H1 (cell line): ENCODE results near the gene CCDC197. TPM values are rescaled to one million over a fixed set of nuclear protein-coding genes. Genes with fewer than 3 reads are reported as not detected.

Experiments
- CTCF ChIA-PET: fragments of 300-600 bp; sonication (Branson Sonifier 250); formaldehyde crosslinking; loops from one replicate; lab custom pipeline; 2021; ENCODE audit not compliant: partially characterized antibody; lab: Charles Lee
- POLR2A ChIA-PET: fragments of 300-600 bp; sonication (Branson Sonifier 250); formaldehyde crosslinking; loops from one replicate; lab custom pipeline; 2021; ENCODE audit warnings: inconsistent platforms; ENCODE audit not compliant: partially characterized antibody; lab: Charles Lee
- DNase-seq, 2 experiments: peaks; one replicate each; pipeline versions ENCODE4 v3.0.0 to v3.0.0-alpha.2; 2010 to 2022; ENCODE audit warnings: low spot score in 2 of 2, low read depth in 1 of 2, mixed read lengths in 1 of 2
- FAIRE-seq: peaks from 2 replicates; lab custom pipeline; 2011; peaks lifted over from hg19 to GRCh38; lab: Jason Lieb, UNC
- H2AFZ ChIP-seq: 2 replicates; pipeline ENCODE4 v1.8.1; 2012; ENCODE audit warnings: low read length, inconsistent platforms
- H2AK5ac ChIP-seq: 2 replicates; pipeline ENCODE4 v1.6.1; 2013; ENCODE audit warnings: low read depth, low read length
- H2BK120ac ChIP-seq: replicated peaks from 2 replicates; pipeline ENCODE3; 2013; ENCODE audit warnings: low read depth, low read length, inconsistent platforms
- H2BK12ac ChIP-seq: 2 replicates; pipeline ENCODE4 v1.6.1; 2013; ENCODE audit warnings: low read depth, low read length
- H2BK15ac ChIP-seq: 2 replicates; pipeline ENCODE4 v1.6.1; 2013; ENCODE audit warnings: low read length
- H2BK20ac ChIP-seq: 2 replicates; pipeline ENCODE4 v1.6.1; 2013; ENCODE audit warnings: low read length
- H2BK5ac ChIP-seq: 2 replicates; pipeline ENCODE4 v1.6.1; 2013; ENCODE audit warnings: low read depth, low read length
- H3K14ac ChIP-seq: 2 replicates; pipeline ENCODE4 v1.6.1; 2013; ENCODE audit warnings: inconsistent platforms; ENCODE audit not compliant: insufficient read length
- H3K18ac ChIP-seq: 2 replicates; pipeline ENCODE4 v1.6.1; 2013; ENCODE audit warnings: low read length; ENCODE audit errors: extremely low read depth
- H3K23ac ChIP-seq: 2 replicates; pipeline ENCODE4 v1.6.1; 2013; ENCODE audit warnings: inconsistent platforms; ENCODE audit not compliant: insufficient read length
- H3K23me2 ChIP-seq: 2 replicates; pipeline ENCODE4 v1.6.1; 2013; ENCODE audit warnings: low read depth, low read length
- H3K27ac ChIP-seq: 2 replicates; pipeline ENCODE4 v1.6.1; 2011; ENCODE audit warnings: low read depth, low read length, inconsistent platforms
- H3K27me3 ChIP-seq, 4 experiments: replicated peaks in 1 of 4; 1 replicate in 1 of 4; 2 replicates in 3 of 4; pipeline versions ENCODE4 v1.6.1 to v1.8.1; 2011 to 2013; ENCODE audit warnings: low read length in 3 of 4, mild to moderate bottlenecking in 3 of 4, inconsistent platforms in 2 of 4, mixed read lengths in 2 of 4, moderate library complexity in 1 of 4; ENCODE audit not compliant: control insufficient read depth in 3 of 4, insufficient read depth in 3 of 4; ENCODE audit errors: extremely low read depth in 1 of 4
- H3K36me3 ChIP-seq, 4 experiments: 2 replicates each; pipeline versions ENCODE4 v1.6.1 to v1.8.1; 2011 to 2013; ENCODE audit warnings: mild to moderate bottlenecking in 4 of 4, low read length in 3 of 4, moderate library complexity in 2 of 4, control low read depth in 1 of 4, inconsistent platforms in 1 of 4; ENCODE audit not compliant: insufficient read depth in 4 of 4, control insufficient read depth in 2 of 4
- H3K4ac ChIP-seq: replicated peaks from 2 replicates; pipeline ENCODE3; 2013; ENCODE audit warnings: low read length, low read depth, mixed read lengths, inconsistent platforms; ENCODE audit not compliant: insufficient read length
- H3K4me1 ChIP-seq, 4 experiments: replicated peaks in 1 of 4; 1 replicate in 1 of 4; 2 replicates in 3 of 4; pipeline versions ENCODE4 v1.6.1 to v1.8.1; 2011 to 2013; ENCODE audit warnings: low read length in 3 of 4, inconsistent platforms in 2 of 4, mixed read lengths in 1 of 4; ENCODE audit not compliant: insufficient read depth in 4 of 4, control insufficient read depth in 3 of 4
- H3K4me2 ChIP-seq, 2 experiments: 2 replicates each; pipeline versions ENCODE4 v1.6.1 to v1.8.1; 2011 to 2013; ENCODE audit warnings: low read depth in 2 of 2, low read length in 2 of 2, control low read depth in 1 of 2, inconsistent platforms in 1 of 2, mild to moderate bottlenecking in 1 of 2; ENCODE audit not compliant: insufficient read depth in 1 of 2
- H3K4me3 ChIP-seq, 4 experiments: fragments of 200-600, 300-600 bp in 1 of 4; sonication (generic), shearing (Covaris generic), sonication (Bioruptor Twin) in 1 of 4; 2 replicates each; pipeline versions ENCODE4 v1.5.1 to v1.8.1; 2011 to 2016; ENCODE audit warnings: low read length in 4 of 4, low read depth in 3 of 4, control low read depth in 2 of 4, inconsistent platforms in 2 of 4, mild to moderate bottlenecking in 2 of 4, mixed read lengths in 1 of 4, moderate library complexity in 1 of 4; ENCODE audit not compliant: insufficient read depth in 2 of 4; ENCODE audit errors: extremely low read depth in 1 of 4
- H3K56ac ChIP-seq: replicated peaks from 2 replicates; pipeline ENCODE3; 2013; ENCODE audit warnings: low read depth, mild to moderate bottlenecking, mixed read lengths, low read length, inconsistent platforms; ENCODE audit not compliant: insufficient read length
- H3K79me1 ChIP-seq: 2 replicates; pipeline ENCODE4 v1.6.1; 2013; ENCODE audit warnings: low read depth, low read length, control low read depth
- H3K79me2 ChIP-seq, 2 experiments: 2 replicates each; pipeline versions ENCODE4 v1.6.1 to v1.8.1; 2012 to 2013; ENCODE audit warnings: low read length in 2 of 2, mild to moderate bottlenecking in 2 of 2, inconsistent platforms in 1 of 2; ENCODE audit not compliant: insufficient read depth in 2 of 2, control insufficient read depth in 1 of 2
- H3K9ac ChIP-seq, 4 experiments: replicated peaks in 1 of 4; 1 replicate in 1 of 4; 2 replicates in 3 of 4; pipeline versions ENCODE4 v1.6.1 to v1.8.1; 2011 to 2013; ENCODE audit warnings: low read depth in 3 of 4, low read length in 3 of 4, control low read depth in 2 of 4, mild to moderate bottlenecking in 2 of 4, moderate library complexity in 2 of 4, inconsistent platforms in 1 of 4; ENCODE audit errors: extremely low read depth in 1 of 4
- H3K9me3 ChIP-seq, 2 experiments: 2 replicates each; pipeline versions ENCODE4 v1.6.1 to v1.8.1; 2012 to 2013; ENCODE audit warnings: mild to moderate bottlenecking in 2 of 2, moderate library complexity in 2 of 2, control low read depth in 1 of 2, inconsistent platforms in 1 of 2, low read depth in 1 of 2, low read length in 1 of 2, mixed read lengths in 1 of 2; ENCODE audit not compliant: insufficient read depth in 2 of 2
- H4K20me1 ChIP-seq, 2 experiments: replicated peaks in 1 of 2; 2 replicates each; pipeline versions ENCODE3 to v1.8.1; 2011 to 2013; ENCODE audit warnings: inconsistent platforms in 2 of 2, low read length in 2 of 2, mild to moderate bottlenecking in 1 of 2; ENCODE audit not compliant: insufficient read depth in 2 of 2, control insufficient read depth in 1 of 2
- H4K5ac ChIP-seq: 2 replicates; pipeline ENCODE4 v1.6.1; 2013; ENCODE audit warnings: low read length, low read depth, mixed read lengths, inconsistent platforms; ENCODE audit not compliant: insufficient read length
- H4K8ac ChIP-seq: 2 replicates; pipeline ENCODE4 v1.8.0; 2013; ENCODE audit warnings: mild to moderate bottlenecking, moderate library complexity, low read length, inconsistent platforms; ENCODE audit not compliant: insufficient read depth; ENCODE audit errors: extremely low read depth
- H4K91ac ChIP-seq: replicated peaks from 2 replicates; pipeline ENCODE3; 2013; ENCODE audit warnings: low read length, mixed read lengths, inconsistent platforms; ENCODE audit not compliant: insufficient read length
- GABPA ChIP-seq: IDR thresholded peaks from 2 replicates; pipeline ENCODE4 v1.6.1; 2011; ENCODE audit warnings: mild to moderate bottlenecking, low read length, moderate library complexity, borderline replicate concordance; ENCODE audit not compliant: insufficient read depth
- JUND ChIP-seq: IDR thresholded peaks from 2 replicates; pipeline ENCODE4 v1.6.1; 2011; ENCODE audit warnings: mild to moderate bottlenecking, improper control_type of control experiment, low read length
- KDM4A ChIP-seq: IDR thresholded peaks from one replicate; pipeline ENCODE4 v1.7.1; 2012; ENCODE audit warnings: low read depth, mild to moderate bottlenecking, moderate library complexity, low read length, inconsistent platforms; ENCODE audit not compliant: severe bottlenecking
- POLR2A ChIP-seq, 2 experiments: IDR thresholded peaks; 1 replicate in 1 of 2; 2 replicates in 1 of 2; pipeline ENCODE4 v1.6.1; 2011; ENCODE audit warnings: low read depth in 2 of 2, low read length in 2 of 2, mild to moderate bottlenecking in 2 of 2; ENCODE audit errors: control extremely low read depth in 1 of 2
- RXRA ChIP-seq: IDR thresholded peaks from 2 replicates; pipeline ENCODE4 v1.6.1; 2011; ENCODE audit warnings: low read depth, mild to moderate bottlenecking, low read length, moderate library complexity; ENCODE audit not compliant: insufficient read depth
- YY1 ChIP-seq: IDR thresholded peaks from 2 replicates; pipeline ENCODE4 v1.6.1; 2011; ENCODE audit warnings: low read depth, mild to moderate bottlenecking, low read length
- WGBS, 2 experiments: shearing (Covaris generic) in 1 of 2; methylation state at CpG; one replicate each; pipeline versions ENCODE4 v1.1.6 to v1.1.7; 2013 to 2015; ENCODE audit warnings: low lambda C conversion rate in 2 of 2, mixed read lengths in 2 of 2, inconsistent platforms in 1 of 2, low coverage in 1 of 2, missing lambda C conversion rate in 1 of 2; ENCODE audit not compliant: insufficient replicate concordance in 2 of 2, insufficient coverage in 1 of 2, insufficient read length in 1 of 2; ENCODE audit errors: extremely low coverage in 1 of 2, missing lambda C conversion rate in 1 of 2; 5-methylcytosine and 5-hydroxymethylcytosine counted together
- polyA plus RNA-seq, 7 experiments: library from polyadenylated mRNA; depleted of rRNA in 3 of 7; stranded (reverse) in 5 of 7; unstranded in 2 of 7; fragments of >200 nt in 5 of 7; fragments of 200-250 nt in 2 of 7; gene quantifications; 1 replicate in 5 of 7; 2 replicates in 1 of 7; 4 replicates in 1 of 7; pipeline versions ENCODE4 v1.2.1 to v1.2.3, GENCODE V29; 2011 to 2013; ENCODE audit warnings: missing spikeins in 2 of 7, mixed read lengths in 2 of 7
- total RNA-seq: library from RNA; stranded (reverse); fragmentation: NEBNext Ultra II Directional; extraction: Animal tissue kit (Norgen Biotek cat#: 25700); gene quantifications from 2 replicates; pipeline ENCODE4 v1.2.1, GENCODE V29; 2021
- TF ChIP-seq, protein P1 (sequence below): IDR thresholded peaks from 2 replicates; pipeline ENCODE4 v1.6.1; 2012; ENCODE audit warnings: low read length, inconsistent platforms
- TF ChIP-seq, protein P2 (sequence below), 3 experiments: IDR thresholded peaks; 1 replicate in 2 of 3; 2 replicates in 1 of 3; pipeline versions ENCODE4 v1.5.1 to v1.6.1; 2011; ENCODE audit warnings: low read length in 3 of 3, mild to moderate bottlenecking in 3 of 3, inconsistent platforms in 2 of 3, low read depth in 1 of 3, moderate library complexity in 1 of 3; ENCODE audit not compliant: insufficient read depth in 1 of 3; ENCODE audit errors: control extremely low read depth in 1 of 3

CCDC197 gene
- total and polyA plus RNA-seq, 2 of the 8 experiments (the other 6 are each of a cell fraction or from before 2014, with no cell fraction given) = not detected

DNA sequence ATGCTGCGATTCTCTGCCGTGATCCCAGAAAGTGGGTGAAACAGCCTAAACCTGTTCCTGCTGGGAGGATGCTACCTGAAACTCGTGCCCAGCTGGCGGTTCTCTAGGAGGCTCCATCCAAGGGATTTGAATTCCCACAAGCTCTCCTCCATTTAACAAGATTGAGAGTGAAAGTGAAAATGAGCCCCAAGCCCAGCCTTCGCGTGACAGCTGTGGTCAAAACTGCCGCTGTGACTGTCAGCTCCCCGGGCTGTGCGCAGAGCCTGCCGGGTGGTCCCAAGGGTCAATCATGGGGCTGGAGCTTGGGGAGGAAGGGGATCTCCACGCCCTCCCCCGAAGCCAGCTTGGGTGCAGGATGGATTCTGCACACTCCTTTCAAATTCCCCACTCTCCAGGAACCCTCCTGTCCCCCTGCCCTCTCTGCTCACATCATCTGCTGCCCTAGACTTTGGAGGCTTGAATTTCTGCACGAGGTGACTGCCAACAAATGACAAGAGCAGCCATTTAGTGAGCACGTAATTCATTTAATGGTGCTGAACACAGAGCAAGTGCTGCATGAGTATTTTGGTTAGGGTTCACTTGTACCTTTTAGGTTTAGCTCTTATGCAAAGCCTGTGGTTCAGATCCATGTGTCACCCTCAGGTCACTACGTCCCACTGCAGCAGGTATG lies 26.0 kb upstream of the CCDC197 start:
- Histone ChIP-seq H3K23me2 (no peaks in the 10 kb centered on the region), H3K9ac (no peak overlapping the region), H3K4ac (no peak overlapping the region), H2BK20ac (no peak overlapping the region), H3K4me3 (no peak overlapping the region), H2BK12ac (no peak overlapping the region), H3K27me3 (no peaks in the 10 kb centered on the region), H2BK120ac (no peak overlapping the region), H3K4me2 (no peak overlapping the region), H4K20me1 (no peaks in the 10 kb centered on the region), H2BK5ac (no peak overlapping the region), H4K8ac (no peak overlapping the region), H2AK5ac (no peak overlapping the region), H3K18ac (no peak overlapping the region), H3K36me3 (no peaks in the 10 kb centered on the region), H3K23ac (no peak overlapping the region), H3K79me2 (no peaks in the 10 kb centered on the region), H4K91ac (no peak overlapping the region), H3K9me3 (no peaks in the 10 kb centered on the region), H3K27ac (no peak overlapping the region), H3K4me1 (peaks cover 0 to 3% (median 0%) of the 10 kb centered on the region in 4 experiments; a peak in 1 of 7 replicates), H4K5ac (no peak overlapping the region), H2AFZ (no peak overlapping the region), H3K79me1 (no peaks in the 10 kb centered on the region), H2BK15ac (no peak overlapping the region), H3K56ac (no peak overlapping the region), H3K14ac (no peak overlapping the region)
- DNase-seq (no peak), FAIRE-seq (no peak)
- 90% methylated on average over 15 of the region's 15 CpGs; no CpG with 5 or more reads in 1 of the 2 experiments for WGBS, 2 experiments
- POLR2A ChIA-PET = interaction anchor here (1.0 to 1.3 kb wide), 2 partner anchors 18 to 31 kb away, joined by 3 to 4 read pairs; no protein-coding TSS in a partner anchor
- CTCF ChIA-PET = interaction anchor here (0.6 to 7.8 kb wide), 16 partner anchors 7 to 134 kb away, joined by 3 to 81 read pairs (median 6); partner anchors contain the start of gene CCDC197
- TF ChIP-seq RXRA (no peak), GABPA (no peak), KDM4A (no peak), YY1 (no peak), POLR2A (IDR thresholded peaks at IDR 0.05; ENCODE audit: control extremely low read depth in 1 of 2, low read depth in 2 of 2, low read length in 2 of 2) (no peak), JUND (no peak)
- TF ChIP-seq, protein P1, sequence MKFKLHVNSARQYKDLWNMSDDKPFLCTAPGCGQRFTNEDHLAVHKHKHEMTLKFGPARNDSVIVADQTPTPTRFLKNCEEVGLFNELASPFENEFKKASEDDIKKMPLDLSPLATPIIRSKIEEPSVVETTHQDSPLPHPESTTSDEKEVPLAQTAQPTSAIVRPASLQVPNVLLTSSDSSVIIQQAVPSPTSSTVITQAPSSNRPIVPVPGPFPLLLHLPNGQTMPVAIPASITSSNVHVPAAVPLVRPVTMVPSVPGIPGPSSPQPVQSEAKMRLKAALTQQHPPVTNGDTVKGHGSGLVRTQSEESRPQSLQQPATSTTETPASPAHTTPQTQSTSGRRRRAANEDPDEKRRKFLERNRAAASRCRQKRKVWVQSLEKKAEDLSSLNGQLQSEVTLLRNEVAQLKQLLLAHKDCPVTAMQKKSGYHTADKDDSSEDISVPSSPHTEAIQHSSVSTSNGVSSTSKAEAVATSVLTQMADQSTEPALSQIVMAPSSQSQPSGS = no peak
- TF ChIP-seq, protein P2, sequence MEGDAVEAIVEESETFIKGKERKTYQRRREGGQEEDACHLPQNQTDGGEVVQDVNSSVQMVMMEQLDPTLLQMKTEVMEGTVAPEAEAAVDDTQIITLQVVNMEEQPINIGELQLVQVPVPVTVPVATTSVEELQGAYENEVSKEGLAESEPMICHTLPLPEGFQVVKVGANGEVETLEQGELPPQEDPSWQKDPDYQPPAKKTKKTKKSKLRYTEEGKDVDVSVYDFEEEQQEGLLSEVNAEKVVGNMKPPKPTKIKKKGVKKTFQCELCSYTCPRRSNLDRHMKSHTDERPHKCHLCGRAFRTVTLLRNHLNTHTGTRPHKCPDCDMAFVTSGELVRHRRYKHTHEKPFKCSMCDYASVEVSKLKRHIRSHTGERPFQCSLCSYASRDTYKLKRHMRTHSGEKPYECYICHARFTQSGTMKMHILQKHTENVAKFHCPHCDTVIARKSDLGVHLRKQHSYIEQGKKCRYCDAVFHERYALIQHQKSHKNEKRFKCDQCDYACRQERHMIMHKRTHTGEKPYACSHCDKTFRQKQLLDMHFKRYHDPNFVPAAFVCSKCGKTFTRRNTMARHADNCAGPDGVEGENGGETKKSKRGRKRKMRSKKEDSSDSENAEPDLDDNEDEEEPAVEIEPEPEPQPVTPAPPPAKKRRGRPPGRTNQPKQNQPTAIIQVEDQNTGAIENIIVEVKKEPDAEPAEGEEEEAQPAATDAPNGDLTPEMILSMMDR (IDR thresholded peaks at IDR 0.05; ENCODE audit: control extremely low read depth in 1 of 3, insufficient read depth in 1 of 3, low read depth in 1 of 3, low read length in 3 of 3) = no peak
